Trophoblast cell (in vitro differentiated cells and primary cell): ENCODE measurements around the gene ETV6.
A peak's percentile ranks its signal among the peaks of the same experiment; 100 is the strongest.

Experiments
- DNase-seq, 2 donors: peaks; one replicate each; pipeline ENCODE4 v3.0.0-alpha.2; 2016
- H2AFZ ChIP-seq: 2 replicates; pipeline ENCODE4 v1.6.1; 2013; ENCODE audit warnings: low read length, moderate library complexity, mild to moderate bottlenecking; ENCODE audit not compliant: insufficient read depth, poor library complexity
- H2AK5ac ChIP-seq: 2 replicates; pipeline ENCODE4 v1.6.1; 2013; ENCODE audit warnings: mild to moderate bottlenecking, low read length
- H2BK120ac ChIP-seq: 2 replicates; pipeline ENCODE4 v1.6.1; 2013; ENCODE audit warnings: low read length, mild to moderate bottlenecking, moderate library complexity; ENCODE audit not compliant: insufficient read depth, poor library complexity
- H2BK12ac ChIP-seq: 2 replicates; pipeline ENCODE4 v1.6.1; 2013; ENCODE audit warnings: mild to moderate bottlenecking, low read length, moderate library complexity
- H2BK5ac ChIP-seq: 2 replicates; pipeline ENCODE4 v1.6.1; 2013; ENCODE audit warnings: low read length, low read depth, moderate library complexity, mild to moderate bottlenecking; ENCODE audit not compliant: poor library complexity
- H3K14ac ChIP-seq: 2 replicates; pipeline ENCODE4 v1.6.1; 2013; ENCODE audit warnings: mild to moderate bottlenecking, low read length
- H3K18ac ChIP-seq: 2 replicates; pipeline ENCODE4 v1.6.1; 2013; ENCODE audit warnings: mild to moderate bottlenecking, low read length
- H3K23ac ChIP-seq: 2 replicates; pipeline ENCODE4 v1.6.1; 2013; ENCODE audit warnings: low read length
- H3K27ac ChIP-seq: 2 replicates; pipeline ENCODE4 v1.5.1; 2013; ENCODE audit warnings: low read depth, mild to moderate bottlenecking, inconsistent platforms, low read length, moderate library complexity
- H3K27me3 ChIP-seq: 2 replicates; pipeline ENCODE4 v1.6.1; 2013; ENCODE audit warnings: inconsistent platforms, mild to moderate bottlenecking, low read length, moderate library complexity; ENCODE audit not compliant: insufficient read depth
- H3K36me3 ChIP-seq, 2 experiments: 1 replicate in 1 of 2; 2 replicates in 1 of 2; pipeline ENCODE4 v1.6.1; 2013; ENCODE audit warnings: low read length in 2 of 2, mild to moderate bottlenecking in 2 of 2, moderate library complexity in 1 of 2; ENCODE audit not compliant: insufficient read depth in 2 of 2, control insufficient read depth in 1 of 2
- H3K4ac ChIP-seq: 2 replicates; pipeline ENCODE4 v1.6.1; 2013; ENCODE audit warnings: low read depth, mild to moderate bottlenecking, low read length, moderate library complexity
- H3K4me1 ChIP-seq, 2 experiments: 1 replicate in 1 of 2; 2 replicates in 1 of 2; pipeline ENCODE4 v1.6.1; 2013; ENCODE audit warnings: low read length in 2 of 2, mild to moderate bottlenecking in 2 of 2, moderate library complexity in 1 of 2; ENCODE audit not compliant: insufficient read depth in 2 of 2, control insufficient read depth in 1 of 2
- H3K4me2 ChIP-seq: 2 replicates; pipeline ENCODE4 v1.6.1; 2013; ENCODE audit warnings: inconsistent platforms, mild to moderate bottlenecking, low read length, moderate library complexity
- H3K4me3 ChIP-seq: 2 replicates; pipeline ENCODE4 v1.5.1; 2013; ENCODE audit warnings: mild to moderate bottlenecking, low read depth, low read length, inconsistent platforms
- H3K79me1 ChIP-seq: one replicate; pipeline ENCODE4 v1.6.1; 2013; ENCODE audit warnings: low read length
- H3K79me2 ChIP-seq: 2 replicates; pipeline ENCODE4 v1.6.1; 2013; ENCODE audit warnings: low read length, mild to moderate bottlenecking; ENCODE audit not compliant: control insufficient read depth, insufficient read depth, poor library complexity
- H3K9ac ChIP-seq: 2 replicates; pipeline ENCODE4 v1.6.1; 2013; ENCODE audit warnings: mild to moderate bottlenecking, low read length
- H3K9me3 ChIP-seq: 2 replicates; pipeline ENCODE4 v1.6.1; 2013; ENCODE audit warnings: low read depth, mild to moderate bottlenecking, control low read depth, inconsistent platforms, low read length; ENCODE audit not compliant: insufficient read depth
- H4K12ac ChIP-seq: 2 replicates; pipeline ENCODE4 v1.6.1; 2013; ENCODE audit warnings: low read depth, mild to moderate bottlenecking, low read length, moderate library complexity
- H4K8ac ChIP-seq: 2 replicates; pipeline ENCODE4 v1.6.1; 2013; ENCODE audit warnings: low read depth, mild to moderate bottlenecking, low read length, moderate library complexity
- H4K91ac ChIP-seq: one replicate; pipeline ENCODE4 v1.6.1; 2013; ENCODE audit warnings: low read depth, mild to moderate bottlenecking, low read length, moderate library complexity
- WGBS: extraction: QIAGEN DNeasy Blood & Tissue Kit; methylation state at CpG from one replicate; pipeline ENCODE4 v1.1.7; 2013; ENCODE audit warnings: missing lambda C conversion rate; ENCODE audit not compliant: insufficient read length, insufficient coverage; ENCODE audit errors: extremely low coverage; 5-methylcytosine and 5-hydroxymethylcytosine counted together

The ETV6 gene

GRCh38 chr12:11869406-11869805 lies 219.9 kb downstream of the ETV6 start:
- Histone ChIP-seq H3K4me1 (no peaks in the 10 kb centered on the region), H3K23ac (no peak overlapping the region), H2AK5ac (no peak overlapping the region), H4K91ac (no peak overlapping the region), H4K12ac (no peak overlapping the region), H3K9me3 (no peaks in the 10 kb centered on the region), H2AFZ (no peak overlapping the region), H2BK120ac (no peak overlapping the region), H3K27ac (no peak overlapping the region), H2BK12ac (no peak overlapping the region), H3K4ac (no peak overlapping the region), H3K27me3 (no peaks in the 10 kb centered on the region), H3K79me1 (no peaks in the 10 kb centered on the region), H3K14ac (no peak overlapping the region), H3K79me2 (no peaks in the 10 kb centered on the region), H3K36me3 (peaks cover 10 to 13% of the 10 kb centered on the region in 2 experiments), H3K4me2 (no peak overlapping the region), H3K4me3 (no peak overlapping the region), H3K9ac (no peak overlapping the region), H3K18ac (no peak overlapping the region), H2BK5ac (no peak overlapping the region), H4K8ac (no peak overlapping the region)
- WGBS = no CpG with 5 or more reads among the region's 18 CpGs
- no peak for DNase-seq

- Histone ChIP-seq H2AFZ (no peak overlapping the region), H2BK120ac (no peak overlapping the region), H3K79me2 (no peaks in the 10 kb centered on the region), H3K4ac (no peak overlapping the region), H3K4me2 (no peak overlapping the region), H3K79me1 (no peaks in the 10 kb centered on the region), H3K4me1 (no peaks in the 10 kb centered on the region), H3K27ac (no peak overlapping the region), H4K91ac (no peak overlapping the region), H3K9me3 (no peaks in the 10 kb centered on the region), H2BK12ac (no peak overlapping the region), H3K36me3 (peaks cover 10 to 13% of the 10 kb centered on the region in 2 experiments), H2BK5ac (no peak overlapping the region), H3K18ac (no peak overlapping the region), H4K8ac (no peak overlapping the region), H3K27me3 (no peaks in the 10 kb centered on the region), H4K12ac (no peak overlapping the region), H2AK5ac (no peak overlapping the region), H3K23ac (no peak overlapping the region), H3K4me3 (no peak overlapping the region), H3K9ac (no peak overlapping the region), H3K14ac (no peak overlapping the region)
- WGBS = no CpG with 5 or more reads among the region's 8 CpGs
- no peak for DNase-seq
Measured at GRCh38 chr12:11870041-11870451, 220.6 kb downstream of the ETV6 start.

GRCh38 chr12:11872055-11872454 lies 222.6 kb downstream of the ETV6 start:
- H3K79me2 ChIP-seq = no peaks in the 10 kb centered on the region
- no CpG with 5 or more reads among the region's 4 CpGs for WGBS

GRCh38 chr12:11875414-11875935 lies 226.0 kb downstream of the ETV6 start:
- Histone ChIP-seq H4K12ac (no peak overlapping the region), H3K36me3 (peaks cover 2 to 3% of the 10 kb centered on the region in 2 experiments), H2AFZ (no peak overlapping the region), H3K23ac (no peak overlapping the region), H4K91ac (no peak overlapping the region), H3K4me1 (peaks cover 13 to 15% of the 10 kb centered on the region in 2 experiments), H3K14ac (no peak overlapping the region), H3K27ac (no peak overlapping the region), H2BK12ac (no peak overlapping the region), H2BK120ac (no peak overlapping the region), H2BK5ac (no peak overlapping the region), H3K79me2 (peaks cover 3% of the 10 kb centered on the region), H3K27me3 (no peaks in the 10 kb centered on the region), H2AK5ac (no peak overlapping the region), H3K4me2 (no peak overlapping the region), H3K18ac (no peak overlapping the region), H3K4ac (no peak overlapping the region), H3K79me1 (peaks cover 5% of the 10 kb centered on the region), H3K9ac (no peak overlapping the region), H3K9me3 (no peaks in the 10 kb centered on the region), H3K4me3 (no peak overlapping the region), H4K8ac (no peak overlapping the region)
- peak in 1 of 2 donors; percentile 39 for DNase-seq
- WGBS = no CpG with 5 or more reads among the region's 3 CpGs

More at GRCh38 chr12:11872055-11872454, 222.6 kb downstream of the ETV6 start:
- no peak overlapping the region for H3K4ac ChIP-seq
- no peak overlapping the region for H2AFZ ChIP-seq
- H3K79me1 ChIP-seq = no peaks in the 10 kb centered on the region
- peaks cover 0 to 4% of the 10 kb centered on the region in 2 experiments for H3K4me1 ChIP-seq
- peak overlapping the region; percentile 70 for H3K18ac ChIP-seq
- H4K91ac ChIP-seq = no peak overlapping the region
- H2BK12ac ChIP-seq = no peak overlapping the region
- H3K9me3 ChIP-seq = no peaks in the 10 kb centered on the region
- no peaks in the 10 kb centered on the region for H3K27me3 ChIP-seq
- H2AK5ac ChIP-seq = no peak overlapping the region
- no peak overlapping the region for H2BK5ac ChIP-seq
- no peak overlapping the region for H3K23ac ChIP-seq
- no peak overlapping the region for H4K8ac ChIP-seq
- H3K9ac ChIP-seq = no peak overlapping the region
- H4K12ac ChIP-seq = no peak overlapping the region
- peaks cover 10 to 13% of the 10 kb centered on the region in 2 experiments for H3K36me3 ChIP-seq
- no peak overlapping the region for H3K27ac ChIP-seq
- H2BK120ac ChIP-seq = no peak overlapping the region
- no peak overlapping the region for H3K14ac ChIP-seq
- H3K4me3 ChIP-seq = no peak overlapping the region
- no peak overlapping the region for H3K4me2 ChIP-seq
- DNase-seq = no peak
